CD8-positive, alpha-beta memory T cell (primary cell): ENCODE data around the gene CAMK2D. TPM values are rescaled to one million over a fixed set of nuclear protein-coding genes. Genes with fewer than 3 reads are reported as not detected.

Source experiments
- CTCF ChIA-PET: fragments of 350-600 bp; sonication (Branson Sonifier 250); formaldehyde crosslinking; loops from one replicate; lab custom pipeline; 2021; ENCODE audit warnings: antibody characterized with exemption; lab: Charles Lee
- POLR2A ChIA-PET: fragments of 350-600 bp; sonication (Branson Sonifier 250); formaldehyde crosslinking; loops from one replicate; lab custom pipeline; 2021; ENCODE audit warnings: antibody characterized with exemption; lab: Charles Lee
- DNase-seq, 5 donors: peaks; one replicate each; pipeline versions ENCODE4 v3.0.0 to v3.0.0-alpha.2; 2020 to 2022; ENCODE audit warnings: mixed read lengths in 1 of 5
- H3K27ac ChIP-seq: one replicate; pipeline ENCODE4 v1.7.0; 2013; ENCODE audit warnings: low read depth, mild to moderate bottlenecking, low read length, moderate library complexity
- H3K27me3 ChIP-seq: 2 replicates; pipeline ENCODE4 v1.7.0; 2013; ENCODE audit warnings: low read length, mild to moderate bottlenecking; ENCODE audit not compliant: insufficient read depth, poor library complexity, severe bottlenecking
- H3K36me3 ChIP-seq: 2 replicates; pipeline ENCODE4 v1.7.0; 2013; ENCODE audit warnings: mild to moderate bottlenecking, low read length, moderate library complexity; ENCODE audit not compliant: insufficient read depth
- H3K4me1 ChIP-seq: 2 replicates; pipeline ENCODE4 v1.7.0; 2013; ENCODE audit warnings: mild to moderate bottlenecking, low read length, moderate library complexity; ENCODE audit not compliant: insufficient read depth
- H3K4me3 ChIP-seq: 2 replicates; pipeline ENCODE4 v1.7.0; 2013; ENCODE audit warnings: mild to moderate bottlenecking, low read length
- H3K9me3 ChIP-seq: 2 replicates; pipeline ENCODE4 v1.7.0; 2013; ENCODE audit warnings: mild to moderate bottlenecking, low read length
- H3K27ac Mint-ChIP-seq, 8 donors: one replicate each; pipeline ENCODE4 v1.8.0; 2020 to 2021; ENCODE audit warnings: mixed read lengths in 8 of 8, mild to moderate bottlenecking in 6 of 8, inconsistent platforms in 3 of 8, moderate library complexity in 3 of 8
- H3K27me3 Mint-ChIP-seq, 2 donors: one replicate each; pipeline ENCODE4 v1.8.0; 2020 to 2021; ENCODE audit warnings: mixed read lengths in 2 of 2, mild to moderate bottlenecking in 1 of 2, moderate library complexity in 1 of 2
- H3K36me3 Mint-ChIP-seq, 3 donors: one replicate each; pipeline ENCODE4 v1.8.0; 2020 to 2021; ENCODE audit warnings: mixed read lengths in 3 of 3, inconsistent platforms in 1 of 3, mild to moderate bottlenecking in 1 of 3
- H3K4me1 Mint-ChIP-seq, 3 donors: one replicate each; pipeline ENCODE4 v1.8.0; 2020 to 2021; ENCODE audit warnings: mixed read lengths in 3 of 3, inconsistent platforms in 1 of 3, mild to moderate bottlenecking in 1 of 3
- H3K4me3 Mint-ChIP-seq, 7 donors: one replicate each; pipeline ENCODE4 v1.8.0; 2020 to 2021; ENCODE audit warnings: mixed read lengths in 7 of 7, mild to moderate bottlenecking in 6 of 7, moderate library complexity in 4 of 7, inconsistent platforms in 2 of 7
- H3K9me3 Mint-ChIP-seq, 5 donors: one replicate each; pipeline ENCODE4 v1.8.0; 2020 to 2022; ENCODE audit warnings: mixed read lengths in 5 of 5, mild to moderate bottlenecking in 3 of 5, moderate library complexity in 2 of 5, inconsistent platforms in 1 of 5
- polyA plus RNA-seq: library from polyadenylated mRNA; unstranded; fragments of 300-500 nt; fragmentation: Illumina TruSeq; gene quantifications from one replicate; pipeline ENCODE4 v1.2.3, GENCODE V29; 2021
- total RNA-seq, 2 experiments: library from RNA; stranded (reverse); gene quantifications; one replicate each; pipeline ENCODE4 v1.2.3, GENCODE V29; 2021

CAMK2D gene
- total and polyA plus RNA-seq, 3 experiments from 2014 or later, result 19.6 to 57.6 (median 56.0) TPM

GRCh38 chr4:113644398-113644797, 117.1 kb downstream of the CAMK2D start:
- H3K4me1 Mint-ChIP-seq, result peaks cover 50 to 62% (median 52%) of the 10 kb centered on the region in 3 donors
- no peak overlapping the region for H3K4me3 Mint-ChIP-seq
- H3K27ac ChIP-seq, result no peak overlapping the region
- peaks cover 0 to 2% of the 10 kb centered on the region in 2 donors for H3K27me3 Mint-ChIP-seq
- H3K27me3 ChIP-seq, result no peaks in the 10 kb centered on the region
- no peak overlapping the region for H3K4me3 ChIP-seq
- H3K27ac Mint-ChIP-seq, result peak overlapping the region in 2 of 8 donors; percentile 1 to 61
- DNase-seq, result no peak
- peaks cover 20% of the 10 kb centered on the region for H3K4me1 ChIP-seq
- H3K36me3 Mint-ChIP-seq, result peaks cover 1 to 12% (median 5%) of the 10 kb centered on the region in 3 donors
- CTCF ChIA-PET, result interaction anchor here (1.3 kb wide), 1 partner anchor 8 kb away, joined by 4 read pairs; no protein-coding TSS in a partner anchor
- no peaks in the 10 kb centered on the region for H3K9me3 ChIP-seq
- no peaks in the 10 kb centered on the region for H3K36me3 ChIP-seq
- POLR2A ChIA-PET, result no interaction called here
- H3K9me3 Mint-ChIP-seq, result no peaks in the 10 kb centered on the region

DNA sequence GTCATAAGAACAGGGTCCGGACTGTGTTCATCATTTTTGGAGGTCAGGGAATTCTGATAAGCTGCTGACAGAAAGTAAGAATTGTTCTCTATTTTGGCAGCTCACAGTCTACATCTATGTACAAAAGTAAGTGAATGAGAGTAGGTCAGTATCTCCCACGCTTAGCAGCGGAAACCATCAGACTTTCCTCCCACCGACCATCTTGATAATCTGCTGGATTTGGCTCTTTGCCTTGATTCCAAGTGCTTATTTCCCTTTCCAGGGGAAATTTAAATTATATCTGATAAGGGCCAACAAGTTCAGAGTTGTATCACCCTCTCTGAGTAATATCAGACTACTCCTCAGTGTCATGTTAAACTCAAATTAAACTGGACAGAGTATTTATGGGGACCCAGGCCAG, 118.0 kb downstream of the CAMK2D start:
- H3K27ac Mint-ChIP-seq, result no peak overlapping the region
- no peaks in the 10 kb centered on the region for H3K9me3 ChIP-seq
- H3K27me3 Mint-ChIP-seq, result peaks cover 0 to 2% of the 10 kb centered on the region in 2 donors
- peaks cover 1 to 6% (median 2%) of the 10 kb centered on the region in 3 donors for H3K36me3 Mint-ChIP-seq
- H3K4me1 ChIP-seq, result peaks cover 25% of the 10 kb centered on the region
- H3K27me3 ChIP-seq, result no peaks in the 10 kb centered on the region
- CTCF ChIA-PET, result no interaction called here
- POLR2A ChIA-PET, result no interaction called here
- H3K27ac ChIP-seq, result no peak overlapping the region
- H3K36me3 ChIP-seq, result no peaks in the 10 kb centered on the region
- no peak for DNase-seq
- no peaks in the 10 kb centered on the region for H3K9me3 Mint-ChIP-seq
- peaks cover 50 to 63% (median 59%) of the 10 kb centered on the region in 3 donors for H3K4me1 Mint-ChIP-seq
- H3K4me3 ChIP-seq, result no peak overlapping the region
- H3K4me3 Mint-ChIP-seq, result no peak overlapping the region

GRCh38 chr4:113641025-113641431, 120.5 kb downstream of the CAMK2D start:
- Histone ChIP-seq H3K27ac (no peak overlapping the region), H3K4me1 (peaks cover 45% of the 10 kb centered on the region), H3K36me3 (no peaks in the 10 kb centered on the region), H3K27me3 (no peaks in the 10 kb centered on the region), H3K9me3 (no peaks in the 10 kb centered on the region), H3K4me3 (no peak overlapping the region)
- POLR2A ChIA-PET, result no interaction called here
- H3K9me3 Mint-ChIP-seq, result no peaks in the 10 kb centered on the region
- no peaks in the 10 kb centered on the region for H3K36me3 Mint-ChIP-seq
- CTCF ChIA-PET, result interaction anchor here (1.5 kb wide), 1 partner anchor 93 kb away, joined by 3 read pairs; no protein-coding TSS in a partner anchor
- H3K27ac Mint-ChIP-seq, result no peak overlapping the region
- DNase-seq, result no peak
- H3K4me3 Mint-ChIP-seq, result no peak overlapping the region
- peaks cover 0 to 1% of the 10 kb centered on the region in 2 donors for H3K27me3 Mint-ChIP-seq
- peaks cover 62 to 77% (median 72%) of the 10 kb centered on the region in 3 donors for H3K4me1 Mint-ChIP-seq

DNA sequence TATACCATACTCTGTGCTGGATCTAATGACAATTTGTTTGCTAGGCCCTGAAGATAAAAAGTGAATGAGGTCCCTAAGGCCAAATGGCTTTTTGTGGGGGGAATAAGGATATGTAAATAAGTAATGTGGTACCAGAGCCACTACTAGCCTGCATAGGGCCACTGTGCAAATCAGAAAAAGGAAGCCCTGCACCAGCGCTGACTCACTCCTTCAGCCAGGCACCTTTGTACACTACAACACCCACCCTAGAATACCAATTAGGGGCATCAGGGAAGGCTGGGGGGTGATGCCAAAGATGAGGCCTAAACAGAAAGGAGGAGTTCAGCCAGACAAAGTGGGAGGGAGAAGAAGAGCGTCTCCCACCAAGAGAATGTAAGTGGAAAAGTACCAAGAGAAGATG, 122.2 kb downstream of the CAMK2D start:
- peaks cover 48% of the 10 kb centered on the region for H3K4me1 ChIP-seq
- H3K4me3 ChIP-seq, result no peak overlapping the region
- Mint-ChIP-seq H3K27ac (peak overlapping the region in 1 of 8 donors; percentile 33), H3K9me3 (no peaks in the 10 kb centered on the region), H3K27me3 (peaks cover 0 to 3% of the 10 kb centered on the region in 2 donors), H3K4me3 (peak overlapping the region in 1 of 7 donors; percentile 1), H3K4me1 (peaks cover 55 to 74% (median 65%) of the 10 kb centered on the region in 3 donors), H3K36me3 (no peaks in the 10 kb centered on the region)
- no peaks in the 10 kb centered on the region for H3K9me3 ChIP-seq
- ChIA-PET CTCF (no interaction called here), POLR2A (no interaction called here)
- H3K27me3 ChIP-seq, result no peaks in the 10 kb centered on the region
- no peak overlapping the region for H3K27ac ChIP-seq
- H3K36me3 ChIP-seq, result no peaks in the 10 kb centered on the region
- DNase-seq, result no peak

DNA sequence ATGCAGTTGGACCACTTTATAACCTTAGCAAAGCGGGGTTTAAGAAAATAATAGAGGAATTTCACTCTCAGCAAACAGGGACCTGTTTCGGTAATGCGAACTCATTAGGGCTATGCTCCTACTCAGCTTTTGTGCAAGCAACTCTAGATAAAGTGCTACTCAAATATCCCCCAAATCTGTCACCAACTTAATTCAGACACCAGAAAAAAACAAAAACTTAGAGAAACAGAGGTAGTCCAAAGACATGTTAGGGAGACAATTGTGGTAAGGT, 123.0 kb downstream of the CAMK2D start:
- Mint-ChIP-seq H3K4me3 (peak overlapping the region in 1 of 7 donors; percentile 0), H3K4me1 (peaks cover 52 to 69% (median 63%) of the 10 kb centered on the region in 3 donors), H3K27ac (peak overlapping the region in 1 of 8 donors; percentile 17), H3K27me3 (peaks cover 0 to 3% of the 10 kb centered on the region in 2 donors), H3K9me3 (no peaks in the 10 kb centered on the region), H3K36me3 (no peaks in the 10 kb centered on the region)
- Histone ChIP-seq H3K27ac (no peak overlapping the region), H3K4me1 (peaks cover 48% of the 10 kb centered on the region), H3K27me3 (no peaks in the 10 kb centered on the region), H3K4me3 (no peak overlapping the region), H3K9me3 (no peaks in the 10 kb centered on the region), H3K36me3 (no peaks in the 10 kb centered on the region)
- CTCF ChIA-PET, result no interaction called here
- POLR2A ChIA-PET, result no interaction called here
- DNase-seq, result no peak

GRCh38 chr4:113637823-113638561, 123.5 kb downstream of the CAMK2D start:
- Mint-ChIP-seq H3K36me3 (no peaks in the 10 kb centered on the region), H3K4me1 (peaks cover 51 to 68% (median 58%) of the 10 kb centered on the region in 3 donors), H3K27me3 (peaks cover 0 to 3% of the 10 kb centered on the region in 2 donors), H3K9me3 (no peaks in the 10 kb centered on the region), H3K27ac (peak overlapping the region in 5 of 8 donors; percentile 2 to 30 (median 17)), H3K4me3 (peak overlapping the region in 3 of 7 donors; percentile 0 to 9 (median 6))
- H3K27me3 ChIP-seq, result no peaks in the 10 kb centered on the region
- no peak overlapping the region for H3K27ac ChIP-seq
- ChIA-PET CTCF (interaction anchor here (1.2 to 1.5 kb wide), 2 partner anchors 8 to 90 kb away, joined by 3 to 4 read pairs; no protein-coding TSS in a partner anchor), POLR2A (interaction anchor here (1.9 kb wide), 1 partner anchor 123 kb away, joined by 8 read pairs; no protein-coding TSS in a partner anchor)
- H3K9me3 ChIP-seq, result no peaks in the 10 kb centered on the region
- no peak overlapping the region for H3K4me3 ChIP-seq
- no peaks in the 10 kb centered on the region for H3K36me3 ChIP-seq
- no peak for DNase-seq
- peaks cover 43% of the 10 kb centered on the region for H3K4me1 ChIP-seq

GRCh38 chr4:113637363-113637762, 124.2 kb downstream of the CAMK2D start:
- no peaks in the 10 kb centered on the region for H3K36me3 Mint-ChIP-seq
- H3K9me3 ChIP-seq, result no peaks in the 10 kb centered on the region
- peak overlapping the region in 4 of 8 donors; percentile 32 to 87 (median 78) for H3K27ac Mint-ChIP-seq
- POLR2A ChIA-PET, result interaction anchor here (1.9 kb wide), 1 partner anchor 123 kb away, joined by 8 read pairs; no protein-coding TSS in a partner anchor
- H3K4me3 Mint-ChIP-seq, result peak overlapping the region in 3 of 7 donors; percentile 30 to 76 (median 75)
- peaks cover 42% of the 10 kb centered on the region for H3K4me1 ChIP-seq
- no peaks in the 10 kb centered on the region for H3K9me3 Mint-ChIP-seq
- no peaks in the 10 kb centered on the region for H3K36me3 ChIP-seq
- CTCF ChIA-PET, result interaction anchor here (1.1 to 1.6 kb wide), 5 partner anchors 9 to 148 kb away, joined by 3 to 4 read pairs (median 3); no protein-coding TSS in a partner anchor
- H3K27me3 ChIP-seq, result no peaks in the 10 kb centered on the region
- peaks cover 0 to 3% of the 10 kb centered on the region in 2 donors for H3K27me3 Mint-ChIP-seq
- no peak for DNase-seq
- peaks cover 49 to 67% (median 56%) of the 10 kb centered on the region in 3 donors for H3K4me1 Mint-ChIP-seq
- no peak overlapping the region for H3K27ac ChIP-seq
- no peak overlapping the region for H3K4me3 ChIP-seq

DNA sequence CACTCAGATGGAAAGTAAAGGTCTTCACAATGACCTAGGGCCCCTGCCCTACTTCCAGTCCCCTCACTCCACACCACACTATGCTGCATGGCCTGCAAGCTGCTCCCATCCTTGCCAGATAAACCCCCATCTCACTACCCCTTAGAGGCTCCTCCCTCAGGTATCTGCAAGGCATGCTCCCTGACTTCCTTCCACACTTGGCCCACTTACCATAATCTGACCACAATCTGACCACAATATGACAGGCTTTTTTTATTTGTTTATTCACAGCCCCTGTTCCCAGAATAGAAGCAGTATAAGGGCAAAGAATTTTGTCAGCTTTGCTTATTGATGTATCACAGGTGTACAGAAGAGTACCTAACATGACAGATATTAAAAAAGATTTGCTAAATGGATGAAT, 124.7 kb downstream of the CAMK2D start:
- DNase-seq, result peak; percentile 15 to 70 (median 45)
- peaks cover 0 to 3% of the 10 kb centered on the region in 2 donors for H3K27me3 Mint-ChIP-seq
- Histone ChIP-seq H3K9me3 (no peaks in the 10 kb centered on the region), H3K27ac (no peak overlapping the region), H3K4me1 (peaks cover 42% of the 10 kb centered on the region), H3K4me3 (no peak overlapping the region), H3K36me3 (no peaks in the 10 kb centered on the region), H3K27me3 (no peaks in the 10 kb centered on the region)
- ChIA-PET POLR2A (interaction anchor here (0.6 to 1.9 kb wide), 2 partner anchors 37 to 124 kb away, joined by 3 to 8 read pairs; no protein-coding TSS in a partner anchor), CTCF (interaction anchor here (0.8 to 1.9 kb wide), 9 partner anchors 8 to 314 kb away, joined by 3 to 5 read pairs (median 3); no protein-coding TSS in a partner anchor)
- H3K27ac Mint-ChIP-seq, result peak overlapping the region; percentile 75 to 95 (median 86)
- peaks cover 47 to 67% (median 52%) of the 10 kb centered on the region in 3 donors for H3K4me1 Mint-ChIP-seq
- peak overlapping the region; percentile 44 to 76 (median 67) for H3K4me3 Mint-ChIP-seq
- H3K9me3 Mint-ChIP-seq, result no peaks in the 10 kb centered on the region
- H3K36me3 Mint-ChIP-seq, result no peaks in the 10 kb centered on the region
